Upper lobe of right lung (tissue), 1 donor: ENCODE measurements around the gene MBLAC1. TPM values are rescaled to one million over a fixed set of nuclear protein-coding genes. Genes with fewer than 3 reads are reported as not detected.

Experiments used
- ATAC-seq: fragments of 200-7000 bp; cut with Tn5 transposase; one replicate; pipeline ENCODE4 v1.9.1; 2020; ENCODE audit warnings: mild to moderate bottlenecking, moderate library complexity
- DNase-seq: peaks from one replicate; pipeline ENCODE4 v3.0.0-alpha.2; 2020
- H3K27ac ChIP-seq: fragments of 200-600 bp; one replicate; pipeline ENCODE4 v1.8.0; 2022
- H3K27me3 ChIP-seq: fragments of 200-600 bp; one replicate; pipeline ENCODE4 v1.8.0; 2022; ENCODE audit warnings: mild to moderate bottlenecking
- H3K36me3 ChIP-seq: fragments of 200-600 bp; one replicate; pipeline ENCODE4 v1.8.0; 2022
- H3K4me1 ChIP-seq: fragments of 200-600 bp; one replicate; pipeline ENCODE4 v1.8.0; 2022
- H3K4me3 ChIP-seq: fragments of 200-600 bp; one replicate; pipeline ENCODE4 v1.8.0; 2022; ENCODE audit warnings: mild to moderate bottlenecking
- H3K9me3 ChIP-seq: fragments of 200-600 bp; one replicate; pipeline ENCODE4 v1.8.0; 2022
- CTCF ChIP-seq: fragments of 200-600 bp; IDR thresholded peaks from one replicate; pipeline ENCODE4 v1.8.0; 2022; ENCODE audit warnings: antibody characterized with exemption
- intact Hi-C: fragments of 100-400 bp; cut with DNase I; formaldehyde crosslinking; loops from one replicate; pipeline ENCODE4 v1.11.0; 2022
- total RNA-seq: library from RNA; stranded (reverse); fragmentation: NEBNext Ultra II Directional; extraction: Animal tissue kit (Norgen Biotek cat#: 25700); gene quantifications from one replicate; pipeline ENCODE4 v1.2.1, GENCODE V29; 2021
- donor health status: DM: no; HTN: yes; CAD: no; lungs with severe emphysema.

MBLAC1 gene
- total RNA-seq, 1 donor from 2014 or later: 3.0 TPM

- ATAC-seq (no peak), DNase-seq (no peak)
- intact Hi-C loops: no loop called here
- Histone ChIP-seq H3K4me3 (no peak overlapping the region), H3K27ac (no peak overlapping the region), H3K4me1 (peaks cover 4% of the 10 kb centered on the region), H3K27me3 (no peaks in the 10 kb centered on the region), H3K9me3 (no peaks in the 10 kb centered on the region), H3K36me3 (peaks cover 78% of the 10 kb centered on the region)
- TF ChIP-seq CTCF: no peak
Measured at GRCh38 chr7:100107125-100107737, 19.5 kb upstream of the MBLAC1 start.

- H3K36me3 ChIP-seq: peaks cover 83% of the 10 kb centered on the region
- ATAC-seq: no peak
Measured at GRCh38 chr7:100107890-100108289, 18.9 kb upstream of the MBLAC1 start.

GRCh38 chr7:100109521-100110163 is 17.1 kb upstream of the MBLAC1 start:
- Histone ChIP-seq H3K36me3 (peaks cover 85% of the 10 kb centered on the region), H3K27me3 (no peaks in the 10 kb centered on the region), H3K4me3 (no peak overlapping the region), H3K4me1 (no peaks in the 10 kb centered on the region), H3K9me3 (no peaks in the 10 kb centered on the region), H3K27ac (no peak overlapping the region)
- intact Hi-C loops: no loop called here
- DNase-seq (no peak), ATAC-seq (no peak)
- TF ChIP-seq CTCF: no peak

More at GRCh38 chr7:100107890-100108289, 18.9 kb upstream of the MBLAC1 start:
- no peak overlapping the region for H3K27ac ChIP-seq
- H3K27me3 ChIP-seq: no peaks in the 10 kb centered on the region
- no peak for TF ChIP-seq CTCF
- intact Hi-C loops: no loop called here
- no peaks in the 10 kb centered on the region for H3K9me3 ChIP-seq
- H3K4me1 ChIP-seq: no peaks in the 10 kb centered on the region
- H3K4me3 ChIP-seq: no peak overlapping the region
- DNase-seq: no peak

- TF ChIP-seq CTCF: no peak
- DNase-seq: no peak
- Histone ChIP-seq H3K9me3 (no peaks in the 10 kb centered on the region), H3K27me3 (no peaks in the 10 kb centered on the region), H3K36me3 (peaks cover 71% of the 10 kb centered on the region), H3K4me3 (no peak overlapping the region), H3K4me1 (no peaks in the 10 kb centered on the region), H3K27ac (no peak overlapping the region)
- intact Hi-C loops: no loop called here
- no peak for ATAC-seq
Measured at GRCh38 chr7:100111156-100111555, 15.6 kb upstream of the MBLAC1 start.

GRCh38 chr7:100111914-100112313 is 14.9 kb upstream of the MBLAC1 start:
- DNase-seq: no peak

More at GRCh38 chr7:100111914-100112313, 14.9 kb upstream of the MBLAC1 start:
- no peaks in the 10 kb centered on the region for H3K27me3 ChIP-seq
- no peak overlapping the region for H3K4me3 ChIP-seq
- no peak overlapping the region for H3K27ac ChIP-seq
- peaks cover 65% of the 10 kb centered on the region for H3K36me3 ChIP-seq
- H3K4me1 ChIP-seq: no peaks in the 10 kb centered on the region
- no peak for ATAC-seq
- intact Hi-C loops: no loop called here
- no peak for TF ChIP-seq CTCF
- no peaks in the 10 kb centered on the region for H3K9me3 ChIP-seq
